ENCODE results near the gene SKOR1.

SKOR1 gene

GRCh38 chr15:67819636-67820035 lies 5.7 kb upstream of the SKOR1 start:
- DNase-seq (ENCODE audit: low read depth in 2 of 3, low spot score in 2 of 3): no peak

DNA sequence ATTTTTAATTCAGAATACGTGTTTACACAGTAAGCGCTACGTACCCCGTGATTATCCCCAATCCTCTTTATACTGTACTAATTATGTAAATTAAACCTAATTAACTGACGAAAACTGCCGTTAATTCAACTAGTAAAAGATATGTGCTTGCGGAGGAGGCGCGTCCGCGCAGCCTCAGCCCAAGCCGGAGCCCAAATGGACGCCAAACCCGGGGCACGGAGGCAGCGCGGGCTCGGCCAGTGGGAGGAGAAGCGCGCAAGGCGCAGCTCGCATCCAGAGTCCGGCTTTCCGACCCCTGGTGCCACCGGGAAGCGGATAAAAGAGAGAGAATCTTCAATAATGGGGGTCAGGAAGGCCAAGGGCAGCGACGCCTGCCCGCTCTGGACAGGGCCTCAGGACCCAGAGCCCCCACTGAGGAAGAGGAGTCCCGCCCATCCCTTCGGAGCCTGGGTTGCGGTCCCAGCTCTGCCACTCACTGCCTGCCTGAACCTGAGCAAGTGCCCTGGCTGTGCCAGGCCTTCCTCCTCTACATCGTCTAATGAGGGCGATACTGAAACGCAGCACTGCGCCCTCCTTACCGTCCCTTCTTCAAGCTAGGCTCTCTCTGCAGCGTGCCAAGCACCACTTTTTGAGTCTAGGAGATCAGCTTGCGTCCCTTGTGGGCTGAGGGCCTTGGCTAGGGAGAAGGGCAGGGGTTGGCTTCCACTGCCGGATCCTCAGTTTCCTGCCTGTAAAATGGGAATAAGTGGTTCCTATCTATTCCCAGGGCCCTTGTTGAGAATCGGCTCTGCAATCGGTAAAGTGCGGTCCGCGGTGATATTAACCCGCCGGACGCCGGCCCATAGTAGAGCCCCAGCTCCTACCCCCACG lies 5.0 kb upstream of the SKOR1 start:
- DNase-seq (ENCODE audit: low read depth in 2 of 3, low spot score in 2 of 3): no peak

GRCh38 chr15:67820992-67821783 lies 4.1 kb upstream of the SKOR1 start:
- no peak for DNase-seq (ENCODE audit: low read depth in 2 of 3, low spot score in 2 of 3)

DNA sequence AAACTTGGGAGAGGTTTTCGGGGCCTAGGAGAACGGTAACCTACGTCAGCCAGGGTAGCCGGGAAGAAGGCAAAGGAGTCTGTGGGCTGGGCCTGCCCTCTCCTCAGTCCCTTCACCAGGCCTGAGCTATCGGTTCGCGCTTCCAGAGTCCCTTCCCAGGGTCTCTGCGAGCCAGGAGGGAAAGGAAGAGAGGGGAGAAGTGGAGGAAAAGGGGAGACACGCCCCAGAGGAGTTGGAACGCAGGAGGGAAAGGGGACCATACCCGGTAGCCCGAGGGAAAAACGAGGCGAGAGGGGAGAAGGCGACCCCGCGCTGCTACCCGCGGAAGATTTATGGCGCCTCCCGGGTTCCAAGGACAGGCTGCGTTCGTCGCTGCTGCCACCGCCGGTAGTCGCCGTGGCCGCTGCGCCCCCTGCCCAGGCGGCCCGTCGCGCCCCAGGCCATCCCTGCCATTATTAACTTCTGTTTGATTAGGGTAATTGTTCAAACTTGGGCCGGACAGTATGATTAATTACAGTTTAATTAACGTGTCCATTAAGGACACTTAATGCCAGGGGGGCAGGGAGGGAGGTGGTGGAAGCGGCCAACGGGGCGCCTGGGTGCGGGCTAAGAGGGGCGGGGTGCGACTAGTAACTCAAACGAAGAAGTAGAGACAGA lies 3.4 kb upstream of the SKOR1 start:
- DNase-seq (ENCODE audit: low read depth in 2 of 3, low spot score in 2 of 3): no peak

GRCh38 chr15:67822537-67823313 lies 2.6 kb upstream of the SKOR1 start:
- DNase-seq (ENCODE audit: low read depth in 2 of 3, low spot score in 2 of 3): no peak

DNA sequence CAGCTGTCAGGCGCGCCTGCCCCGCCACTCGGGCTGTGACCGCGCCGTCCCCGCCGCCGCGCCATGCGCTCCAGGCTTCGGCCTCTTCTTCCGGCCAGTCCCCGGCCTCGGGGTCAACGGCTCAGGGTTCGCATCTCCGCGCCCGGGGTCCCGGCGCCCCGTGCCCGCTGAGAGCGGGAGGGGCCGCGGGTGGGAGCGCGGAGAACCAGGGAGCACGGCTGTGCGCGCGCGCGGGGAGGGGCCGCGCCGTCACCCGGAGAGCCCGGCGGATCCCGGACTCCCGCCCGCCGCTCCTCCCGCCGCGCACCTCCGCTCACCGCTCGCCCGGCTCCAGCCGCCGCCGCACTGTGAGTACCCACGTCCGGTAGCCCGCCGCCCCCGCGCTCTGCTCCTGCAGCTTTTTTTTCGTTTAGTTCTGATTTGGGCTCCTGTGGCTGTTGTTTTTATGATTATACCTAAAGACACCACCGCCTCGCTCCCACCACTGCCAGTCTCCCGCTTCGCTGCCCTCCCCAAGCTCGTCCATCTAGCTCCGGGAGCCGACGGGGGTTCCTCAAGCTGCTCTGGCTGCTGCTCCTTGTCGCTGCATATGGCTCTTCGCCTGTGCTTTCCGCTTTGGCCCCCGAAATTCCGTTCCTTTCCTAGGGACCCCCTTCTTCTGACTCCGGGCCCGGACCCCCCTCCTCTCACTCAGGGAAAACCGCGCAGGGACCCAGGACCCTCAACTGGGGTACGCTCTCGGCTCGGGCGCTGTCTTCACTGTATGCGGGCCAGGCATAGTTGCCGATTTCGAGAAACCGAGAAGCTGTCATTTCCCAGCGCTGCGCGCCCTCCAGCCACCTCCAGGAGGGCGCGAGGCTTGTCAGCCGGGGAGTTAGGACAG lies 1.8 kb upstream of the SKOR1 start:
- DNase-seq (ENCODE audit: low read depth in 2 of 3, low spot score in 2 of 3): no peak

DNA sequence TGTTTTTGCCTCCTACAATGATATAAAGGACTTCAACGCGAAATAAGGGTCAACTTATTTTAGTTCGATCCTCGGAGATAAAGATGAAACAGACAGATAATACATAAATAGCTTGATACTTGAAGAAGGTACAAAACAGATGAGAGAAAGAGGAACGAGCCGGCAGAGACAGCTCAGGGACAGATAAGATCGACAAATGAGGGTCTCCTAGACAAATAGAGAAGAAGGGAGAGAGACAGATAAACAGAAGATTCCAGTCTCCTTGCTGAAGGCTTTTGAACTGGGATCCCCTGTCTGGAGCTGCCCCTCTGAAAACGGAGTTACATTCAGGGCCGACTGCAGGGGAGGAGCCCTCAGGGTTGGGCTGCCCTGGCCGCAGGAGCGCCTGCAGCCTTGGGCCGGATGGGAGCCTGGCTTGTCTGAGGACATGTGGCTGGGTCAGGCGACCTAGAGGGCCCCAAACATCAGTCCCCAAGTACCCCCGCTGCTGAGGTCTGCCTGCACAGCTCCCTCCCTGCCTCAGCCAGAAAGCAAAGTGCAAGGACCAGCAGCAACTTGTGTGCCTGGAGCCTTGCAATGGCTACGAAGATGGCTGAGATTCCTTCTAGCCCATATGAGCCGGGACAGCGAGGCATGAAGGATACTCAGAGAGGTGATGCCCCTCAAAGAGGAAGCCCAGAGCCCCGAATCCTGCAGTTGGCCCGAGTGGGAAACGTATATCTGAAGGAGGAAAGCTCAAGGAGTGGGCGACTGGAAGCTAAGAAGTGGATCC lies 926 bp upstream of the SKOR1 start:
- DNase-seq (ENCODE audit: low read depth in 2 of 3, low spot score in 2 of 3): no peak

DNA sequence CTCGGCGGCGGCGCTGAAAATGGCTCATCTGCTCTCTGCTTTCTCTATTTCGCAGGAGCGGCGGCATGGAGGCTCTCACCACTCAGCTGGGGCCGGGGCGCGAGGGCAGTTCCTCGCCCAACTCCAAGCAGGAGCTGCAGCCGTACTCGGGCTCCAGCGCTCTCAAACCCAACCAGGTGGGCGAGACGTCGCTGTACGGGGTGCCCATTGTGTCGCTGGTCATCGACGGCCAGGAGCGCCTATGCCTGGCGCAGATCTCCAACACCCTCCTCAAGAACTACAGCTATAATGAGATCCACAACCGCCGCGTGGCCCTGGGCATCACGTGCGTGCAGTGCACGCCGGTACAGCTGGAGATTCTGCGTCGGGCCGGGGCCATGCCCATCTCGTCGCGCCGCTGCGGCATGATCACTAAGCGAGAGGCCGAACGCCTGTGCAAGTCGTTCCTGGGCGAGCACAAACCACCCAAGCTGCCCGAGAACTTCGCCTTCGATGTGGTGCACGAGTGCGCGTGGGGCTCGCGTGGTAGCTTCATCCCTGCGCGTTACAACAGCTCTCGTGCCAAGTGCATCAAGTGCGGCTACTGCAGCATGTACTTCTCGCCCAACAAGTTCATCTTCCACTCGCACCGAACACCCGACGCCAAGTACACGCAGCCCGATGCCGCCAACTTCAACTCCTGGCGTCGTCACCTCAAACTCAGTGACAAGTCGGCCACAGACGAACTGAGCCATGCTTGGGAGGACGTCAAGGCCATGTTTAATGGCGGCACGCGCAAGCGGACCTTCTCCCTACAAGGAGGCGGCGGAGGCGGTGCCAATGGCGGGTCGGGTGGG lies 790 bp downstream of the SKOR1 start:
- DNase-seq (ENCODE audit: low read depth in 2 of 3, low spot score in 2 of 3): no peak

DNA sequence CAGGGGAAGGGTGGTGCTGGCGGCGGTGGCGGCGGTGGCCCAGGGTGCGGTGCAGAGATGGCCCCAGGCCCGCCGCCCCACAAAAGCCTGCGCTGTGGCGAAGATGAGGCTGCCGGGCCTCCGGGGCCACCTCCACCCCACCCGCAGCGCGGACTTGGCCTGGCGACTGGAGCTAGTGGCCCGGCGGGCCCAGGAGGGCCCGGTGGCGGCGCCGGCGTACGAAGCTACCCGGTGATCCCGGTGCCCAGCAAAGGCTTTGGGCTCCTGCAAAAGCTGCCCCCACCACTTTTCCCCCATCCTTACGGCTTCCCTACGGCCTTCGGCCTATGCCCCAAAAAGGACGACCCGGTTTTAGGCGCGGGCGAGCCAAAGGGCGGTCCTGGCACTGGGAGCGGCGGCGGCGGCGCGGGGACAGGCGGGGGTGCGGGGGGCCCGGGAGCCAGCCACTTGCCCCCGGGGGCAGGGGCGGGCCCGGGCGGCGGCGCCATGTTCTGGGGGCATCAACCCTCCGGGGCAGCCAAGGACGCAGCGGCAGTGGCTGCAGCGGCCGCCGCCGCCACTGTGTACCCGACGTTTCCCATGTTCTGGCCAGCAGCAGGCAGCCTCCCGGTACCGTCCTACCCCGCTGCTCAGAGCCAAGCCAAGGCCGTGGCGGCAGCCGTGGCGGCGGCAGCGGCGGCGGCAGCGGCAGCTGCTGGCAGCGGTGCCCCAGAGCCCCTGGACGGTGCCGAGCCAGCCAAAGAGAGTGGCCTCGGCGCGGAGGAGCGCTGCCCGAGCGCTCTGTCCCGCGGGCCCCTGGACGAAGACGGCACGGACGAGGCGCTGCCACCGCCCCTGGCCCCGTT lies 1.6 kb downstream of the SKOR1 start:
- no peak for DNase-seq (ENCODE audit: low read depth in 2 of 3, low spot score in 2 of 3)

DNA sequence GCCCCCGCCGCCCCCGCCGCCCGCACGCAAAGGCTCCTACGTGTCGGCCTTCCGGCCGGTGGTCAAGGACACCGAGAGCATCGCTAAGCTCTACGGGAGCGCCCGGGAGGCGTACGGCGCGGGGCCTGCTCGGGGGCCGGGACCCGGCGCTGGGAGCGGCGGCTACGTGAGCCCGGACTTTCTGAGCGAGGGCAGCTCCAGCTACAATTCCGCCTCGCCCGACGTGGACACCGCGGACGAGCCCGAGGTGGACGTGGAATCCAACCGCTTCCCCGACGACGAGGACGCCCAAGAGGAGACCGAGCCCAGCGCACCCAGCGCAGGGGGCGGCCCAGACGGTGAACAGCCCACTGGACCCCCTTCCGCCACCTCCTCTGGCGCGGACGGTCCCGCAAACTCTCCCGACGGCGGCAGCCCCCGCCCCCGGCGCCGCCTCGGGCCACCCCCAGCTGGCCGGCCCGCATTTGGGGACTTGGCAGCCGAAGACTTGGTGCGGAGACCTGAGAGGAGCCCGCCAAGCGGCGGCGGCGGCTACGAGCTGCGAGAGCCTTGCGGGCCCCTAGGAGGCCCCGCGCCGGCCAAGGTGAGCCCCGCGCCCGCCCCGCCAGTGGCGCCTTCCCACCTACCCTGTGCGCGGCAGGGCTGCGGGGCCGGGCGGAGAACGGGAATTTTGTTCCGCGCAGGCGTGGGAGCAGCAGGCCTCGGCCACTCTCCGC lies 2.4 kb downstream of the SKOR1 start:
- DNase-seq (ENCODE audit: low read depth in 2 of 3, low spot score in 2 of 3): no peak

- no peak for DNase-seq (ENCODE audit: low read depth in 2 of 3, low spot score in 2 of 3)
Observed at GRCh38 chr15:67828278-67828968, 3.1 kb downstream of the SKOR1 start.

DNA sequence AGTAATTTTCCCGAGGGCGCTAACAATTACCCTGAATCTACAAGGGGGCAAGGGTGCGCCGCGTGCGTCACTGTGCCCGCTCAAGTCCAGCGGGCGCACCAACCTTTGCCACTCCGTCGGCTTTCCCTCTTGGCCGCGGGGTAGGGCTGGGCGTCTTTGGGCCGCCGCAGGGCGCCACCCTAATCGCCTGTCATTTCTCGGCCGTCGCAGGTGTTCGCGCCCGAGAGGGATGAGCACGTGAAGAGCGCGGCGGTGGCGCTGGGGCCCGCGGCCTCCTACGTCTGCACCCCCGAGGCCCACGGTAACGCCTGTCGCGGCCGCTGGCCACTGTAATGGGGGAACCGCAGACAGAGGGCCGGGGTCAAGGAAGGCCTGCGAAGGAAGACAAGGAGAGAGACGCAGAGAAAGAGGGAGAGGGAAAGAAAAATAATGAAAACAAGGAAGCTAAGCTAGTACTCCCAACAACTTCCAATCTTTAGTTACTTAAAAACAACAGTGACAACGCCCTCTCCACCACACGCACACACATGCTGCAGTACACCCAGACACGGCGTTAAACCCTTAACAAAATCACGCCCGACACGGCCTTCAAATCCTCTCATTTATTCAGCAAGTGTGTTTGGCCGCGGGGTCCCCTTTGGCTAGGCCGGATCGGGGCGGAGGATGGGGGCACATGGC lies 3.8 kb downstream of the SKOR1 start:
- DNase-seq (ENCODE audit: low read depth in 2 of 3, low spot score in 2 of 3): no peak

- no peak for DNase-seq (ENCODE audit: low read depth in 2 of 3, low spot score in 2 of 3)
Observed at GRCh38 chr15:67829647-67830504, 4.6 kb downstream of the SKOR1 start.

DNA sequence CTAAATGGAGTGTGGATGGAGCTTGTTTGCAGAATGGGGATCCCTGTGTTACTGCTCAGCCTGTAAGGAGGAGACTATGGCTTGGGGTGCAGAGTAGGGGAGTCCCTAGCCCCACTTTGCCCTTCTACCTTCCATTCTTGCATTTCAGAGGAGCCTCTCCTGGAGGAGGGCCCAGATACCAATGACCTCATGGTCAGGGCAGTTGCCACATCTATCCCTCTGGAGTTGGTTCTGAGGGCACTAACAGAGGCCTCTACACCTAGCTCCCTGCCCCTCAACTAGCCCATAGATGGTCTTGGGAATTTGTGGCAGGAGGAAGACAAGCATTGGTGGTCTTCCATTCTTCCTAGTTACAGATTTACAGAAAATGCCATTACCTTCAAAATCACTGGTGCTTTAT lies 6.1 kb downstream of the SKOR1 start:
- no peak for DNase-seq (ENCODE audit: low read depth in 2 of 3, low spot score in 2 of 3)

DNA sequence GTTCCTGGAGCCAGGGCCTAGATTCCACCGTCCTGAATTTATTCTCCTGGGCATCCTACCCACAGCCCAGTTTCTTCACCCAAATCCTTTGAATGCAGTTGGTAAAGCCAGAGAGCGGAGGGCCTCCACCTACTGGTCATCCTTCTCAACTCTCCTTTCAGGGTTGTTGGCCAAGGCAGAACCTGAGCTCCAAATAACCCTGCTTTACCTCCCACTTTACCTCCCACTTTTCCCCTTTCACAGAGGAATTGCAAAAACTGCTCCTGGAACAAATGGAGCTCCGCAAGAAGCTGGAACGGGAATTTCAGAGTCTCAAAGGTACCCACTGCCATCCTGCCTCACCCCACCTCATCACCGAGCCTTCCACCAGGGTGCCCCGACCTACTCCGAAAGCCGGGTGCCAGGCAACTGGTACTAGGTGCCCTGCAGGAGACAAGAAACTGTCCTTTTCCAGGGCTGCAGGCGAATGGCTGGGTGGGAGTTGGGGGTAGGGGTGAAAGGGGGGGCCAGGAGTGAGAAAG lies 6.8 kb downstream of the SKOR1 start:
- no peak for DNase-seq (ENCODE audit: low read depth in 2 of 3, low spot score in 2 of 3)

Data from activated CD8-positive, alpha-beta memory T cell treated with anti-CD3 and anti-CD28 coated beads for 48 hours (primary cell).